HFFc6 (cell line): ENCODE data around the gene SFSWAP. TPM values are rescaled to one million over a fixed set of nuclear protein-coding genes. Genes with fewer than 3 reads are reported as not detected.
"Not testable (repeated sequence)": the region's sequence is repeated elsewhere in the genome, so short reads cannot be mapped to it uniquely, and the experiment has no call there.

Experiments used
- DNase-seq: peaks from one replicate; pipeline ENCODE4 v3.0.0-alpha.2; 2018
- H3K27ac Mint-ChIP-seq: 2 replicates; pipeline ENCODE4 v1.8.0; 2020; ENCODE audit warnings: mild to moderate bottlenecking, mixed read lengths
- H3K27me3 Mint-ChIP-seq: 2 replicates; pipeline ENCODE4 v1.8.0; 2021; ENCODE audit warnings: mild to moderate bottlenecking, moderate library complexity, mixed read lengths; ENCODE audit not compliant: insufficient read depth
- H3K36me3 Mint-ChIP-seq: 2 replicates; pipeline ENCODE4 v1.8.0; 2021; ENCODE audit warnings: low read depth, mixed read lengths
- H3K4me1 Mint-ChIP-seq: 2 replicates; pipeline ENCODE4 v1.8.0; 2020; ENCODE audit warnings: low read depth, mixed read lengths
- H3K4me3 Mint-ChIP-seq: 2 replicates; pipeline ENCODE4 v1.8.0; 2020; ENCODE audit warnings: mild to moderate bottlenecking, moderate library complexity, mixed read lengths
- H3K9me3 Mint-ChIP-seq: 2 replicates; pipeline ENCODE4 v1.8.0; 2020; ENCODE audit warnings: mild to moderate bottlenecking, mixed read lengths
- CTCF ChIP-seq: fragments of 200-600 bp; sonication (generic); IDR thresholded peaks from 2 replicates; pipeline ENCODE4 v1.5.0; 2021; ENCODE audit warnings: antibody characterized with exemption, mild to moderate bottlenecking
- total RNA-seq, 6 experiments: library from RNA; stranded (reverse); fragmentation: NEBNext Ultra II Directional; extraction: Animal tissue kit (Norgen Biotek cat#: 25700); gene quantifications; 2 replicates in 1 of 6; 3 replicates in 5 of 6; pipeline ENCODE4 v1.2.3, GENCODE V29; 2021

SFSWAP gene
- total RNA-seq, 6 experiments from 2014 or later = 23.9 to 32.4 (median 28.8) TPM

GRCh38 chr12:131675126-131676080, 35.5 kb upstream of the SFSWAP start:
- no peak for DNase-seq
- no peaks in the 10 kb centered on the region; the same call in 1 of the 2 replicates for H3K9me3 Mint-ChIP-seq
- H3K36me3 Mint-ChIP-seq = no peaks in the 10 kb centered on the region
- no peaks in the 10 kb centered on the region for H3K4me1 Mint-ChIP-seq
- H3K4me3 Mint-ChIP-seq = no peak overlapping the region
- TF ChIP-seq CTCF = no peak
- H3K27ac Mint-ChIP-seq = no peak overlapping the region
- peaks cover 10% of the 10 kb centered on the region for H3K27me3 Mint-ChIP-seq

GRCh38 chr12:131676544-131676943, 34.3 kb upstream of the SFSWAP start:
- peaks cover 11% of the 10 kb centered on the region for H3K27me3 Mint-ChIP-seq
- DNase-seq = no peak
- no peak overlapping the region for H3K27ac Mint-ChIP-seq
- H3K36me3 Mint-ChIP-seq = no peaks in the 10 kb centered on the region
- H3K4me1 Mint-ChIP-seq = no peaks in the 10 kb centered on the region
- no peak for TF ChIP-seq CTCF
- H3K9me3 Mint-ChIP-seq = no peaks in the 10 kb centered on the region; the same call in 1 of the 2 replicates
- H3K4me3 Mint-ChIP-seq = no peak overlapping the region

GRCh38 chr12:131677067-131677466, 33.8 kb upstream of the SFSWAP start:
- H3K4me3 Mint-ChIP-seq, DNase-seq, H3K27ac Mint-ChIP-seq, H3K9me3 Mint-ChIP-seq, H3K36me3 Mint-ChIP-seq, H3K4me1 Mint-ChIP-seq: not testable (repeated sequence)
- peaks cover 11% of the 10 kb centered on the region for H3K27me3 Mint-ChIP-seq

- Mint-ChIP-seq H3K36me3 (no peaks in the 10 kb centered on the region), H3K27me3 (peaks cover 11% of the 10 kb centered on the region), H3K27ac (no peak overlapping the region)
Measured at GRCh38 chr12:131677699-131678098, 33.2 kb upstream of the SFSWAP start.

GRCh38 chr12:131678389-131679181, 32.3 kb upstream of the SFSWAP start:
- H3K36me3 Mint-ChIP-seq, DNase-seq, H3K4me3 Mint-ChIP-seq, H3K27ac Mint-ChIP-seq, H3K4me1 Mint-ChIP-seq, H3K9me3 Mint-ChIP-seq: not testable (repeated sequence)
- H3K27me3 Mint-ChIP-seq = peaks cover 11% of the 10 kb centered on the region

More at GRCh38 chr12:131677699-131678098, 33.2 kb upstream of the SFSWAP start:
- no peak for DNase-seq
- Mint-ChIP-seq H3K4me1 (no peaks in the 10 kb centered on the region), H3K9me3 (peaks cover 3% of the 10 kb centered on the region), H3K4me3 (no peak overlapping the region)
- TF ChIP-seq CTCF = no peak

GRCh38 chr12:131679186-131679585, 31.7 kb upstream of the SFSWAP start:
- not testable (repeated sequence) for H3K27me3 Mint-ChIP-seq, H3K36me3 Mint-ChIP-seq, H3K4me3 Mint-ChIP-seq, H3K4me1 Mint-ChIP-seq, DNase-seq, H3K27ac Mint-ChIP-seq, H3K9me3 Mint-ChIP-seq

GRCh38 chr12:131679816-131680215, 31.1 kb upstream of the SFSWAP start:
- not testable (repeated sequence) for DNase-seq, H3K27me3 Mint-ChIP-seq, H3K4me1 Mint-ChIP-seq, H3K4me3 Mint-ChIP-seq, H3K9me3 Mint-ChIP-seq, H3K36me3 Mint-ChIP-seq, H3K27ac Mint-ChIP-seq

GRCh38 chr12:131680392-131681256, 30.3 kb upstream of the SFSWAP start:
- DNase-seq, H3K9me3 Mint-ChIP-seq, H3K27me3 Mint-ChIP-seq, H3K4me3 Mint-ChIP-seq, H3K27ac Mint-ChIP-seq, H3K4me1 Mint-ChIP-seq, H3K36me3 Mint-ChIP-seq: not testable (repeated sequence)
